ENCODE results near the gene BTBD16. TPM values are rescaled to one million over a fixed set of nuclear protein-coding genes. Genes with fewer than 3 reads are reported as not detected.

The BTBD16 gene
- total RNA-seq (2021; ENCODE audit: unreplicated experiment) (0.82 TPM), Bru-seq, nascent RNA (percentile 51 among the genes with signal in this experiment), BruChase-seq, experiment 1, labeled RNA remaining after a 2-hour chase (percentile 51 among the genes with signal in this experiment), BruChase-seq, experiment 2, labeled RNA remaining after a 6-hour chase (percentile 49 among the genes with signal in this experiment)
- 0.71 TPM for polyA plus RNA-seq (2012; ENCODE audit: insufficient read length)
- long read RNA-seq, partial matches to known transcripts, result 0 of 1 reads
- long read RNA-seq, other reads (novel, unspliced or antisense), result 1 of 1 reads

DNA sequence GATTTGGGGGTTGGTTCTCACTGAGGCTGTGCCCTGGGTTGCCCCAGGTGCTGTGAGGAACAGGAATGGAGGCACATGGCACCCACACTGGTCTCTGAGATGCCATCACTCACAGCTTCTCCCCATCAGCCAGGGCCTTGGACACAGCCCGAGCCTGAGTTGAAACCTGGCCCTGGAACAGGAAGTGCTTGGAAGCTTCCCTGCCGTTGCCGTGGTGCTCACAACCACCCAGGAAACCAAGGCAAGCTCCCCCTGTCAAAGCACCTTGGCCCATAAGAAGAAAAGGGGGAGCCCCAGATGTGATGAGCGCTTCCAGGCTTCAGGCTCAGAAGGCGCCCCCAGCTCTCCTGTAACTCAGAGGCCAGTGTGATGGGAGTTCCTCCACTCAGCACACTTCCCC, at the start of gene BTBD16:
Gene BTBD16 (plus strand): TSS at position 221 of the 400 bp plus-strand sequence. CDS start 3,786 bp downstream, outside the sequence.
- Histone ChIP-seq H3K4me3 (ENCODE audit: low read depth in 2 of 2, low read length in 2 of 2) (no peak within 1 kb of the TSS), H3K27ac (ENCODE audit: low read length) (no peak within 1 kb of the TSS), H3K27me3 (ENCODE audit: control insufficient read depth, insufficient read depth, low read length) (no peaks in the 10 kb centered on the region), H3K9me3 (ENCODE audit: control insufficient read depth, insufficient read depth, low read depth, low read length) (no peaks in the 10 kb centered on the region), H3K4me1 (ENCODE audit: control insufficient read depth, insufficient read depth, low read length) (no peaks in the 10 kb centered on the region), H3K36me3 (ENCODE audit: control insufficient read depth, insufficient read depth, low read length) (no peaks in the 10 kb centered on the region; the same call in 1 of the 2 replicates)
- POLR2A ChIA-PET, result no interaction called here
- BruUV-seq (replicated peaks), result no TSS peak
- intact Hi-C loops (cut with micrococcal nuclease; ENCODE audit: unreplicated experiment), result no loop called here
- CTCF ChIA-PET, result no interaction called here
- no peak for ATAC-seq
- in situ Hi-C loops (cut with HindIII; ENCODE audit: low pct_unique_long_range_greater_than_20kb, low sequenced_read_pairs), result no loop called here
- TF ChIP-seq SIN3A (IDR thresholded peaks at IDR 0.05; ENCODE audit: borderline replicate concordance, insufficient read depth, low read depth, low read length), result no peak
- TF ChIP-seq, protein P1, sequence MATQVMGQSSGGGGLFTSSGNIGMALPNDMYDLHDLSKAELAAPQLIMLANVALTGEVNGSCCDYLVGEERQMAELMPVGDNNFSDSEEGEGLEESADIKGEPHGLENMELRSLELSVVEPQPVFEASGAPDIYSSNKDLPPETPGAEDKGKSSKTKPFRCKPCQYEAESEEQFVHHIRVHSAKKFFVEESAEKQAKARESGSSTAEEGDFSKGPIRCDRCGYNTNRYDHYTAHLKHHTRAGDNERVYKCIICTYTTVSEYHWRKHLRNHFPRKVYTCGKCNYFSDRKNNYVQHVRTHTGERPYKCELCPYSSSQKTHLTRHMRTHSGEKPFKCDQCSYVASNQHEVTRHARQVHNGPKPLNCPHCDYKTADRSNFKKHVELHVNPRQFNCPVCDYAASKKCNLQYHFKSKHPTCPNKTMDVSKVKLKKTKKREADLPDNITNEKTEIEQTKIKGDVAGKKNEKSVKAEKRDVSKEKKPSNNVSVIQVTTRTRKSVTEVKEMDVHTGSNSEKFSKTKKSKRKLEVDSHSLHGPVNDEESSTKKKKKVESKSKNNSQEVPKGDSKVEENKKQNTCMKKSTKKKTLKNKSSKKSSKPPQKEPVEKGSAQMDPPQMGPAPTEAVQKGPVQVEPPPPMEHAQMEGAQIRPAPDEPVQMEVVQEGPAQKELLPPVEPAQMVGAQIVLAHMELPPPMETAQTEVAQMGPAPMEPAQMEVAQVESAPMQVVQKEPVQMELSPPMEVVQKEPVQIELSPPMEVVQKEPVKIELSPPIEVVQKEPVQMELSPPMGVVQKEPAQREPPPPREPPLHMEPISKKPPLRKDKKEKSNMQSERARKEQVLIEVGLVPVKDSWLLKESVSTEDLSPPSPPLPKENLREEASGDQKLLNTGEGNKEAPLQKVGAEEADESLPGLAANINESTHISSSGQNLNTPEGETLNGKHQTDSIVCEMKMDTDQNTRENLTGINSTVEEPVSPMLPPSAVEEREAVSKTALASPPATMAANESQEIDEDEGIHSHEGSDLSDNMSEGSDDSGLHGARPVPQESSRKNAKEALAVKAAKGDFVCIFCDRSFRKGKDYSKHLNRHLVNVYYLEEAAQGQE (IDR thresholded peaks at IDR 0.05; ENCODE audit: insufficient read depth in 1 of 2, low read depth in 2 of 2, low read length in 1 of 2), result no peak
- TF ChIP-seq TCF7L2 (IDR thresholded peaks at IDR 0.05; ENCODE audit: low read depth, low read length), result no peak
- TF ChIP-seq, protein P2, sequence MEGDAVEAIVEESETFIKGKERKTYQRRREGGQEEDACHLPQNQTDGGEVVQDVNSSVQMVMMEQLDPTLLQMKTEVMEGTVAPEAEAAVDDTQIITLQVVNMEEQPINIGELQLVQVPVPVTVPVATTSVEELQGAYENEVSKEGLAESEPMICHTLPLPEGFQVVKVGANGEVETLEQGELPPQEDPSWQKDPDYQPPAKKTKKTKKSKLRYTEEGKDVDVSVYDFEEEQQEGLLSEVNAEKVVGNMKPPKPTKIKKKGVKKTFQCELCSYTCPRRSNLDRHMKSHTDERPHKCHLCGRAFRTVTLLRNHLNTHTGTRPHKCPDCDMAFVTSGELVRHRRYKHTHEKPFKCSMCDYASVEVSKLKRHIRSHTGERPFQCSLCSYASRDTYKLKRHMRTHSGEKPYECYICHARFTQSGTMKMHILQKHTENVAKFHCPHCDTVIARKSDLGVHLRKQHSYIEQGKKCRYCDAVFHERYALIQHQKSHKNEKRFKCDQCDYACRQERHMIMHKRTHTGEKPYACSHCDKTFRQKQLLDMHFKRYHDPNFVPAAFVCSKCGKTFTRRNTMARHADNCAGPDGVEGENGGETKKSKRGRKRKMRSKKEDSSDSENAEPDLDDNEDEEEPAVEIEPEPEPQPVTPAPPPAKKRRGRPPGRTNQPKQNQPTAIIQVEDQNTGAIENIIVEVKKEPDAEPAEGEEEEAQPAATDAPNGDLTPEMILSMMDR (IDR thresholded peaks at IDR 0.05), result no peak
- DNase-seq (ENCODE audit: low read depth, low spot score), result no peak

DNA sequence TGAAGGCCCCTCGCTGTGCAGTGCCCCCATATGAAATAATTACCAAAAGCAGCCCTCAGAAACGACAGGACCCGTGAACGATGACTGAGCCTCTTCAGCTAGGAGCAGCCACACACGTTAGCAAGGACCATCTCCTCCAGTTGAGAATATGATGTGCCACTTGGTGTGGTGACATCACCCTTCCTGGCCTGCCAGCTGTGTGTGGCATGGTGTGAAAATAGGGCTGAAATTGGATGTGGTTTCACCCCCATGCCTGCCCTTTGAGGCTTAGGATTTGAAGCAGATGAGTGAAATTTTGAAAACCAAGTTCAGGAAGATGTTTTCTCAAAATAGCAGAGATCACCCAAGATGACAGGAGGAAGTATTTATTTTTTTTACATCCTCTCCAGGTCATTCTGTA, 49.1 kb upstream of the BTBD16 start:
- Histone ChIP-seq H3K4me1 (ENCODE audit: control insufficient read depth, insufficient read depth, low read length) (no peaks in the 10 kb centered on the region), H3K27me3 (ENCODE audit: control insufficient read depth, insufficient read depth, low read length) (no peaks in the 10 kb centered on the region), H3K4me3 (ENCODE audit: low read depth in 2 of 2, low read length in 2 of 2) (no peak overlapping the region), H3K27ac (ENCODE audit: low read length) (no peak overlapping the region), H3K36me3 (ENCODE audit: control insufficient read depth, insufficient read depth, low read length) (peaks cover 23% of the 10 kb centered on the region), H3K9me3 (ENCODE audit: control insufficient read depth, insufficient read depth, low read depth, low read length) (no peaks in the 10 kb centered on the region)
- DNase-seq (ENCODE audit: low read depth, low spot score), result no peak
- ATAC-seq, result no peak
- in situ Hi-C loops (cut with HindIII; ENCODE audit: low pct_unique_long_range_greater_than_20kb, low sequenced_read_pairs) (no loop called here), intact Hi-C loops (cut with micrococcal nuclease; ENCODE audit: unreplicated experiment) (no loop called here)
- POLR2A ChIA-PET, result no interaction called here
- no peak for TF ChIP-seq SIN3A (IDR thresholded peaks at IDR 0.05; ENCODE audit: borderline replicate concordance, insufficient read depth, low read depth, low read length)
- TF ChIP-seq, protein P2 (IDR thresholded peaks at IDR 0.05), result no peak
- TF ChIP-seq, protein P1 (IDR thresholded peaks at IDR 0.05; ENCODE audit: insufficient read depth in 1 of 2, low read depth in 2 of 2, low read length in 1 of 2), result no peak
- TF ChIP-seq TCF7L2 (IDR thresholded peaks at IDR 0.05; ENCODE audit: low read depth, low read length), result no peak
- TF ChIP-seq POLR2AphosphoS5 (IDR thresholded peaks at IDR 0.05; ENCODE audit: low read depth, low read length), result no peak
- BruUV-seq (replicated peaks), result no TSS peak
- CTCF ChIA-PET, result no interaction called here

Data from Panc1 (cell line).